HG02870 (cell line): ENCODE measurements around the gene LAGE3.

Experiments
- ATAC-seq: cut with Tn5 transposase; IDR thresholded peaks from one replicate; pipeline ENCODE4 v1.9.1; 2021; ENCODE audit warnings: mild to moderate bottlenecking, moderate library complexity; ENCODE audit not compliant: unreplicated experiment

LAGE3 gene

GRCh38 chrX:154478728-154479622, at the start of gene LAGE3:
LAGE3 (minus strand) TSS chrX:154479281; CDS start chrX:154478915, 366 bp downstream.
- ATAC-seq: peak; percentile 82

GRCh38 chrX:154526901-154527675, 48.0 kb upstream of the LAGE3 start:
- peak; percentile 59 for ATAC-seq

GRCh38 chrX:154525606-154526490, 46.8 kb upstream of the LAGE3 start:
- ATAC-seq: no peak

- no peak for ATAC-seq
Measured at GRCh38 chrX:154519389-154519788, 40.3 kb upstream of the LAGE3 start.

- ATAC-seq: no peak
Measured at GRCh38 chrX:154517101-154517781, 38.2 kb upstream of the LAGE3 start.

GRCh38 chrX:154516656-154517100, 37.6 kb upstream of the LAGE3 start:
- ATAC-seq: peak; percentile 6

- ATAC-seq: peak; percentile 76
Measured at GRCh38 chrX:154515966-154516655, 37.0 kb upstream of the LAGE3 start, which contains the start of gene FAM3A. FAM3A (minus strand) TSS chrX:154516232; CDS start chrX:154515772, 460 bp downstream.

GRCh38 chrX:154515090-154515965, 36.2 kb upstream of the LAGE3 start:
- ATAC-seq: peak; percentile 10

GRCh38 chrX:154513716-154514115, 34.6 kb upstream of the LAGE3 start:
- no peak for ATAC-seq

- no peak for ATAC-seq
Measured at GRCh38 chrX:154512879-154513553, 33.9 kb upstream of the LAGE3 start.

GRCh38 chrX:154511761-154512160, 32.7 kb upstream of the LAGE3 start:
- no peak for ATAC-seq

GRCh38 chrX:154509455-154509854, 30.4 kb upstream of the LAGE3 start:
- ATAC-seq: no peak

GRCh38 chrX:154508384-154508745, 29.3 kb upstream of the LAGE3 start:
- no peak for ATAC-seq

- no peak for ATAC-seq
Measured at GRCh38 chrX:154507673-154508383, 28.7 kb upstream of the LAGE3 start.

- ATAC-seq: no peak
Measured at GRCh38 chrX:154506483-154507332, 27.6 kb upstream of the LAGE3 start.

GRCh38 chrX:154505734-154506133, 26.7 kb upstream of the LAGE3 start:
- no peak for ATAC-seq
